ENCODE data around the gene PGK2.

PGK2 gene

GRCh38 chr6:49787176-49787575 is at the start of gene PGK2:
PGK2 (minus strand) TSS chr6:49787285; CDS start chr6:49787187, 98 bp downstream.
- no peak for DNase-seq (ENCODE audit: low read depth)
- no peak for TF ChIP-seq CTCF (conservative IDR thresholded peaks at IDR 0.05; ENCODE audit: low read length)
- no peak within 1 kb of the TSS for H3K4me3 ChIP-seq (ENCODE audit: low read length)

GRCh38 chr6:49835140-49835539 is 48.1 kb upstream of the PGK2 start:
- DNase-seq (ENCODE audit: low read depth) = no peak
- no peak for TF ChIP-seq CTCF (conservative IDR thresholded peaks at IDR 0.05; ENCODE audit: low read length)
- no peak overlapping the region for H3K4me3 ChIP-seq (ENCODE audit: low read length)

GRCh38 chr6:49833386-49833785 is 46.3 kb upstream of the PGK2 start:
- no peak for TF ChIP-seq CTCF (conservative IDR thresholded peaks at IDR 0.05; ENCODE audit: low read length)
- H3K4me3 ChIP-seq (ENCODE audit: low read length) = no peak overlapping the region
- DNase-seq (ENCODE audit: low read depth) = no peak

- H3K4me3 ChIP-seq (ENCODE audit: low read length) = no peak overlapping the region
- no peak for DNase-seq (ENCODE audit: low read depth)
- no peak for TF ChIP-seq CTCF (conservative IDR thresholded peaks at IDR 0.05; ENCODE audit: low read length)
Observed at GRCh38 chr6:49826743-49827406, 39.8 kb upstream of the PGK2 start.

- H3K4me3 ChIP-seq (ENCODE audit: low read length) = no peak overlapping the region
- no peak for DNase-seq (ENCODE audit: low read depth)
- no peak for TF ChIP-seq CTCF (conservative IDR thresholded peaks at IDR 0.05; ENCODE audit: low read length)
Observed at GRCh38 chr6:49815166-49815565, 28.1 kb upstream of the PGK2 start.

- DNase-seq (ENCODE audit: low read depth) = no peak
- TF ChIP-seq CTCF (conservative IDR thresholded peaks at IDR 0.05; ENCODE audit: low read length) = no peak
- no peak overlapping the region for H3K4me3 ChIP-seq (ENCODE audit: low read length)
Observed at GRCh38 chr6:49813248-49813647, 26.2 kb upstream of the PGK2 start.

GRCh38 chr6:49806145-49806544 is 19.1 kb upstream of the PGK2 start:
- H3K4me3 ChIP-seq (ENCODE audit: low read length) = no peak overlapping the region
- no peak for TF ChIP-seq CTCF (conservative IDR thresholded peaks at IDR 0.05; ENCODE audit: low read length)
- DNase-seq (ENCODE audit: low read depth) = no peak

Data from AG10803 (cell line).